GM12878 (cell line): ENCODE measurements around the gene C2.
"Not testable (repeated sequence)": the region's sequence is repeated elsewhere in the genome, so short reads cannot be mapped to it uniquely, and the experiment has no call there.

Source experiments
- ATF2 ChIP-seq: IDR thresholded peaks from 2 replicates; pipeline ENCODE4 v1.6.1; 2012; ENCODE audit warnings: low read length, inconsistent platforms
- BCLAF1 ChIP-seq: fragments of 450-650 bp; IDR thresholded peaks from 2 replicates; pipeline ENCODE4 v1.6.1; 2017; ENCODE audit warnings: antibody characterized with exemption, mild to moderate bottlenecking, moderate library complexity
- CBFB ChIP-seq: IDR thresholded peaks from 2 replicates; pipeline ENCODE4 v1.6.1; 2016; ENCODE audit warnings: antibody characterized with exemption, low read depth
- CREB1 ChIP-seq: IDR thresholded peaks from 2 replicates; pipeline ENCODE4 v1.6.1; 2012; ENCODE audit warnings: low read depth, mild to moderate bottlenecking, inconsistent platforms
- JUND ChIP-seq: IDR thresholded peaks from 2 replicates; pipeline ENCODE4 v1.6.1; 2012; ENCODE audit warnings: low read depth, mild to moderate bottlenecking, low read length, improper control_type of control experiment, moderate library complexity
- MXI1 ChIP-seq: fragments of 150-350 bp; IDR thresholded peaks from 2 replicates; pipeline ENCODE4 v1.6.1; 2011; ENCODE audit warnings: low read depth, mild to moderate bottlenecking, inconsistent platforms, low read length, improper control_type of control experiment
- YY1 ChIP-seq: IDR thresholded peaks from 2 replicates; pipeline ENCODE4 v1.6.1; 2011; ENCODE audit warnings: low read depth, mild to moderate bottlenecking, low read length
- TF ChIP-seq, protein P1 (sequence below), 3 experiments: IDR thresholded peaks in 2 of 3; conservative IDR thresholded peaks in 1 of 3; 2 replicates each; pipeline ENCODE4 v1.5.1; 2011; ENCODE audit warnings: low read depth in 3 of 3, low read length in 3 of 3, mild to moderate bottlenecking in 3 of 3, control low read depth in 2 of 3, moderate library complexity in 2 of 3, inconsistent platforms in 1 of 3, mixed read lengths in 1 of 3; ENCODE audit not compliant: control insufficient read depth in 2 of 3, insufficient read depth in 1 of 3; ENCODE audit errors: extremely low read depth in 1 of 3
- TF ChIP-seq, protein P2 (sequence below): fragments of 450-650 bp; IDR thresholded peaks from 2 replicates; pipeline ENCODE4 v1.6.1; 2014; ENCODE audit warnings: mild to moderate bottlenecking

DNA sequence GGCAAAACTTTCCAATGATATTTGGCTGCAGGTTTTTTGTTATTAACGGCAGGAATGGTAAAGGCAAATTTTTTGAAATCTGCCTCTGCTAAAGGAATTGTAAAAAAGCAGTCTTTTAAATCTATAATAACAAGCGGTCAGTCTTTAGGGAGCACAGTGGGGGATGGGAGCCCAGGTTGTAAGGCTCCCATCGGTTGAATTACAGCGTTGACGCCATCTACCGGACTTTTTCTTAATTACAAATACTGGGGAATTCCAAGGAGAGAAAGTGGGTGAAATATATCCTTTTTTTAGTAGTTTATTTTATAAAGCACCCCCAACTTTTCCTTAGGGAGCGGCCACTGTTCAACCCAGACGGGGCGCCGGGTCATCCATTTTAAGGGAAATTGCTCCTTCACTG lies 61.8 kb downstream of the C2 start:
- TF ChIP-seq, protein P1, sequence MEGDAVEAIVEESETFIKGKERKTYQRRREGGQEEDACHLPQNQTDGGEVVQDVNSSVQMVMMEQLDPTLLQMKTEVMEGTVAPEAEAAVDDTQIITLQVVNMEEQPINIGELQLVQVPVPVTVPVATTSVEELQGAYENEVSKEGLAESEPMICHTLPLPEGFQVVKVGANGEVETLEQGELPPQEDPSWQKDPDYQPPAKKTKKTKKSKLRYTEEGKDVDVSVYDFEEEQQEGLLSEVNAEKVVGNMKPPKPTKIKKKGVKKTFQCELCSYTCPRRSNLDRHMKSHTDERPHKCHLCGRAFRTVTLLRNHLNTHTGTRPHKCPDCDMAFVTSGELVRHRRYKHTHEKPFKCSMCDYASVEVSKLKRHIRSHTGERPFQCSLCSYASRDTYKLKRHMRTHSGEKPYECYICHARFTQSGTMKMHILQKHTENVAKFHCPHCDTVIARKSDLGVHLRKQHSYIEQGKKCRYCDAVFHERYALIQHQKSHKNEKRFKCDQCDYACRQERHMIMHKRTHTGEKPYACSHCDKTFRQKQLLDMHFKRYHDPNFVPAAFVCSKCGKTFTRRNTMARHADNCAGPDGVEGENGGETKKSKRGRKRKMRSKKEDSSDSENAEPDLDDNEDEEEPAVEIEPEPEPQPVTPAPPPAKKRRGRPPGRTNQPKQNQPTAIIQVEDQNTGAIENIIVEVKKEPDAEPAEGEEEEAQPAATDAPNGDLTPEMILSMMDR (IDR thresholded peaks at IDR 0.05 in 2 of 3, conservative IDR thresholded peaks at IDR 0.05 in 1 of 3; ENCODE audit: control insufficient read depth in 2 of 3, extremely low read depth in 1 of 3, insufficient read depth in 1 of 3, low read depth in 3 of 3, low read length in 3 of 3), result not testable (repeated sequence)
- TF ChIP-seq, protein P2, sequence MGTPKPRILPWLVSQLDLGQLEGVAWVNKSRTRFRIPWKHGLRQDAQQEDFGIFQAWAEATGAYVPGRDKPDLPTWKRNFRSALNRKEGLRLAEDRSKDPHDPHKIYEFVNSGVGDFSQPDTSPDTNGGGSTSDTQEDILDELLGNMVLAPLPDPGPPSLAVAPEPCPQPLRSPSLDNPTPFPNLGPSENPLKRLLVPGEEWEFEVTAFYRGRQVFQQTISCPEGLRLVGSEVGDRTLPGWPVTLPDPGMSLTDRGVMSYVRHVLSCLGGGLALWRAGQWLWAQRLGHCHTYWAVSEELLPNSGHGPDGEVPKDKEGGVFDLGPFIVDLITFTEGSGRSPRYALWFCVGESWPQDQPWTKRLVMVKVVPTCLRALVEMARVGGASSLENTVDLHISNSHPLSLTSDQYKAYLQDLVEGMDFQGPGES, result not testable (repeated sequence)
- not testable (repeated sequence) for TF ChIP-seq ATF2, JUND, YY1, MXI1, CBFB, CREB1, BCLAF1
